Endothelial cell of umbilical vein (primary cell): ENCODE measurements around the gene OGG1. TPM values are rescaled to one million over a fixed set of nuclear protein-coding genes. Genes with fewer than 3 reads are reported as not detected.

Experiments used
- BruUV-seq: library from RNA; stranded (reverse); fragments of 400-500 nt; replicated peaks from 2 replicates; lab custom pipeline; 2021; lab: Mats Ljungman, UMichigan
- CTCF ChIA-PET: fragments of 300-600, 350-600 bp; sonication (Branson Sonifier 250); formaldehyde crosslinking; loops from one replicate; lab custom pipeline; 2021; ENCODE audit warnings: antibody characterized with exemption, inconsistent platforms; lab: Charles Lee
- POLR2A ChIA-PET: fragments of 300-600, 350-600 bp; sonication (Branson Sonifier 250); formaldehyde crosslinking; loops from one replicate; lab custom pipeline; 2021; ENCODE audit warnings: antibody characterized with exemption, inconsistent platforms; lab: Charles Lee
- DNase-seq: peaks from one replicate; pipeline ENCODE4 v3.0.0-alpha.2; 2011; ENCODE audit warnings: low read depth, low spot score
- FAIRE-seq: peaks from 2 replicates; lab custom pipeline; 2011; peaks lifted over from hg19 to GRCh38; lab: Jason Lieb, UNC
- H2AFZ ChIP-seq: 2 replicates; pipeline ENCODE4 v1.6.0; 2012; ENCODE audit warnings: low read depth, low read length, control low read depth, inconsistent platforms
- H3K27ac ChIP-seq: 2 replicates; pipeline ENCODE4 v1.5.1; 2011; ENCODE audit warnings: low read depth, mild to moderate bottlenecking, control low read depth, low read length, moderate library complexity; ENCODE audit not compliant: insufficient read depth
- H3K27me3 ChIP-seq, 2 experiments: 2 replicates each; pipeline versions ENCODE4 v1.6.0 to v1.6.1; 2011; ENCODE audit warnings: low read length in 2 of 2, mixed read lengths in 1 of 2; ENCODE audit not compliant: control insufficient read depth in 2 of 2, insufficient read depth in 2 of 2
- H3K36me3 ChIP-seq, 2 experiments: 2 replicates in 1 of 2; 3 replicates in 1 of 2; pipeline ENCODE4 v1.5.1; 2011; ENCODE audit warnings: low read length in 2 of 2, mild to moderate bottlenecking in 1 of 2, moderate library complexity in 1 of 2; ENCODE audit not compliant: control insufficient read depth in 2 of 2, insufficient read depth in 2 of 2; ENCODE audit errors: extremely low read depth in 1 of 2
- H3K4me1 ChIP-seq: 3 replicates; pipeline ENCODE4 v1.5.1; 2011; ENCODE audit warnings: mild to moderate bottlenecking, low read length; ENCODE audit not compliant: control insufficient read depth, insufficient read depth; ENCODE audit errors: extremely low read depth
- H3K4me2 ChIP-seq: 2 replicates; pipeline ENCODE4 v1.6.1; 2011; ENCODE audit warnings: low read length, control low read depth, mixed read lengths; ENCODE audit not compliant: insufficient read depth
- H3K4me3 ChIP-seq, 3 experiments: fragments of 200-600 bp in 1 of 3; sonication (generic), shearing (Covaris generic) in 1 of 3; replicated peaks in 1 of 3; 2 replicates each; pipeline ENCODE4 v1.5.1; 2011 to 2016; ENCODE audit warnings: control low read depth in 3 of 3, low read length in 3 of 3, mild to moderate bottlenecking in 2 of 3, inconsistent platforms in 1 of 3, low read depth in 1 of 3, moderate library complexity in 1 of 3; ENCODE audit not compliant: insufficient read depth in 1 of 3
- H3K79me2 ChIP-seq: 2 replicates; pipeline ENCODE4 v1.6.0; 2012; ENCODE audit warnings: low read length, inconsistent platforms; ENCODE audit not compliant: control insufficient read depth, insufficient read depth
- H3K9ac ChIP-seq: replicated peaks from 2 replicates; pipeline ENCODE3; 2011; ENCODE audit warnings: low read length, control low read depth; ENCODE audit not compliant: insufficient read depth; ENCODE audit errors: extremely low read depth
- H3K9me1 ChIP-seq: replicated peaks from 3 replicates; pipeline ENCODE4 v1.6.0; 2011; ENCODE audit warnings: mild to moderate bottlenecking, low read length; ENCODE audit not compliant: control insufficient read depth, insufficient read depth; ENCODE audit errors: extremely low read depth
- H3K9me3 ChIP-seq: replicated peaks from 2 replicates; pipeline ENCODE4 v1.5.1; 2012; ENCODE audit warnings: low read length, inconsistent platforms; ENCODE audit not compliant: control insufficient read depth, insufficient read depth
- H4K20me1 ChIP-seq: replicated peaks from 2 replicates; pipeline ENCODE3; 2011; ENCODE audit warnings: mild to moderate bottlenecking, low read length; ENCODE audit not compliant: control insufficient read depth, insufficient read depth; ENCODE audit errors: extremely low read depth
- CTCF ChIP-seq, 2 donors: IDR thresholded peaks; 1 replicate in 1 of 2; 2 replicates in 1 of 2; pipeline ENCODE4 v1.5.1; 2011; ENCODE audit warnings: low read length in 2 of 2, mild to moderate bottlenecking in 2 of 2, moderate library complexity in 2 of 2, control low read depth in 1 of 2, inconsistent platforms in 1 of 2, low read depth in 1 of 2; ENCODE audit not compliant: insufficient read depth in 1 of 2; ENCODE audit errors: extremely low read depth in 1 of 2
- EZH2 ChIP-seq: IDR thresholded peaks from 2 replicates; pipeline ENCODE4 v1.6.1; 2012; ENCODE audit warnings: borderline replicate concordance, low read depth, mild to moderate bottlenecking, moderate library complexity, low read length, inconsistent platforms; ENCODE audit not compliant: severe bottlenecking
- FOS ChIP-seq: IDR thresholded peaks from 2 replicates; pipeline ENCODE4 v1.6.1; 2011; ENCODE audit warnings: mild to moderate bottlenecking, low read length, moderate library complexity, borderline replicate concordance; ENCODE audit not compliant: insufficient read depth
- GATA2 ChIP-seq: IDR thresholded peaks from 2 replicates; pipeline ENCODE4 v1.7.0; 2011; ENCODE audit warnings: low read depth, mild to moderate bottlenecking, moderate library complexity, mixed read lengths, low read length; ENCODE audit not compliant: insufficient read length, insufficient read depth
- JUN ChIP-seq: IDR thresholded peaks from 2 replicates; pipeline ENCODE4 v1.6.1; 2011; ENCODE audit warnings: borderline replicate concordance, low read depth; ENCODE audit not compliant: insufficient read length, insufficient read depth
- MAX ChIP-seq: IDR thresholded peaks from 2 replicates; pipeline ENCODE4 v1.6.1; 2011; ENCODE audit not compliant: insufficient read depth, insufficient read length
- MYC ChIP-seq: IDR thresholded peaks from one replicate; pipeline ENCODE4 v1.6.1; 2011; ENCODE audit warnings: mild to moderate bottlenecking, low read depth, low read length
- POLR2A ChIP-seq: IDR thresholded peaks from 2 replicates; pipeline ENCODE4 v1.6.1; 2012; ENCODE audit warnings: low read depth, mild to moderate bottlenecking, control low read depth, low read length
- POLR2AphosphoS5 ChIP-seq: IDR thresholded peaks from 2 replicates; pipeline ENCODE4 v1.6.1; 2012; ENCODE audit warnings: low read depth, mild to moderate bottlenecking, control low read depth, low read length, moderate library complexity; ENCODE audit not compliant: insufficient read depth
- dilution Hi-C: fragments of 300-500 bp; cut with MboI; formaldehyde crosslinking; loops from one replicate; pipeline ENCODE4 v1.15.0; 2019; ENCODE audit warnings: low sequenced_read_pairs; ENCODE audit not compliant: extremely low pct_ligation_motif_present
- intact Hi-C: fragments of 100-400 bp; cut with micrococcal nuclease; formaldehyde crosslinking; loops from one replicate; pipeline ENCODE4 v1.10.0; 2022
- polyA plus RNA-seq, 4 experiments: library from polyadenylated mRNA; depleted of rRNA in 3 of 4; stranded (reverse) in 3 of 4; unstranded in 1 of 4; fragments of >200 nt; gene quantifications; 2 replicates each; pipeline versions ENCODE4 v1.2.1 to v1.2.3, GENCODE V29; 2011 to 2012; ENCODE audit warnings: missing spikeins in 1 of 4
- total RNA-seq: library from RNA; stranded (reverse); gene quantifications from 2 replicates; pipeline ENCODE4 v1.2.3, GENCODE V29; 2021

The OGG1 gene
- total and polyA plus RNA-seq, 2 donors (not counting 3 experiments of a cell fraction or from before 2014, with no cell fraction given), result 24.1 to 32.1 TPM

GRCh38 chr3:9710174-9710739, 39.5 kb upstream of the OGG1 start:
- H3K79me2 ChIP-seq, result no peaks in the 10 kb centered on the region
- H3K4me1 ChIP-seq, result no peaks in the 10 kb centered on the region
- no peak overlapping the region for H2AFZ ChIP-seq
- H3K4me3 ChIP-seq, result no peak overlapping the region
- TF ChIP-seq FOS (no peak), EZH2 (no peak), POLR2A (no peak), JUN (no peak), GATA2 (no peak), POLR2AphosphoS5 (no peak), MYC (no peak)
- no peak overlapping the region for H3K9ac ChIP-seq
- H3K27me3 ChIP-seq, result peaks cover 2 to 5% of the 10 kb centered on the region in 2 experiments
- no peak for DNase-seq
- dilution Hi-C loops, result no loop called here
- H4K20me1 ChIP-seq, result no peaks in the 10 kb centered on the region
- H3K9me1 ChIP-seq, result no peaks in the 10 kb centered on the region
- intact Hi-C loops, result no loop called here
- H3K27ac ChIP-seq, result no peak overlapping the region
- ChIA-PET POLR2A (no interaction called here), CTCF (no interaction called here)
- no peak for FAIRE-seq
- no peak overlapping the region for H3K4me2 ChIP-seq
- no peaks in the 10 kb centered on the region for H3K36me3 ChIP-seq
- BruUV-seq, result no TSS peak
- no peaks in the 10 kb centered on the region for H3K9me3 ChIP-seq

- ChIA-PET CTCF (interaction anchor here (1.5 kb wide), 1 partner anchor 234 kb away, joined by 4 read pairs; no protein-coding TSS in a partner anchor), POLR2A (no interaction called here)
- Histone ChIP-seq H3K36me3 (no peaks in the 10 kb centered on the region), H2AFZ (no peak overlapping the region), H3K4me3 (no peak overlapping the region), H3K79me2 (no peaks in the 10 kb centered on the region), H3K27me3 (peaks cover 0 to 2% of the 10 kb centered on the region in 2 experiments), H3K9me1 (no peaks in the 10 kb centered on the region), H4K20me1 (no peaks in the 10 kb centered on the region), H3K9ac (no peak overlapping the region), H3K4me2 (no peak overlapping the region), H3K4me1 (no peaks in the 10 kb centered on the region), H3K9me3 (no peaks in the 10 kb centered on the region), H3K27ac (no peak overlapping the region)
- BruUV-seq, result no TSS peak
- intact Hi-C loops, result no loop called here
- no peak for TF ChIP-seq EZH2
- no peak for TF ChIP-seq MYC
- no peak for TF ChIP-seq FOS
- no peak for TF ChIP-seq CTCF (IDR thresholded peaks at IDR 0.05; ENCODE audit: extremely low read depth in 1 of 2, insufficient read depth in 1 of 2, low read depth in 1 of 2, low read length in 2 of 2)
- no peak for TF ChIP-seq JUN
- no peak for TF ChIP-seq GATA2
- no peak for TF ChIP-seq MAX
- no peak for TF ChIP-seq POLR2A
- TF ChIP-seq POLR2AphosphoS5, result no peak
- no peak for FAIRE-seq
- dilution Hi-C loops, result no loop called here
- DNase-seq, result no peak
These were observed 37.3 kb upstream of the OGG1 start for GRCh38 chr3:9712415-9712814.
